HG02938 (cell line): ENCODE results near the gene HMGA1.
"Not testable (repeated sequence)": the region's sequence is repeated elsewhere in the genome, so short reads cannot be mapped to it uniquely, and the experiment has no call there.

Experiments used
- ATAC-seq: cut with Tn5 transposase; IDR thresholded peaks from one replicate; pipeline ENCODE4 v1.9.1; 2021; ENCODE audit warnings: mild to moderate bottlenecking, moderate library complexity; ENCODE audit not compliant: unreplicated experiment

The HMGA1 gene

GRCh38 chr6:34239893-34240292 is 3.2 kb downstream of the HMGA1 start:
- no peak for ATAC-seq

GRCh38 chr6:34240329-34241248 is 3.9 kb downstream of the HMGA1 start:
- no peak for ATAC-seq

GRCh38 chr6:34241351-34242215 is 4.9 kb downstream of the HMGA1 start:
- no peak for ATAC-seq

GRCh38 chr6:34242252-34243130 is 5.8 kb downstream of the HMGA1 start:
- no peak for ATAC-seq

GRCh38 chr6:34243131-34243771 is 6.6 kb downstream of the HMGA1 start:
- no peak for ATAC-seq

GRCh38 chr6:34243901-34244884 is 7.5 kb downstream of the HMGA1 start:
- ATAC-seq, result no peak

GRCh38 chr6:34245032-34245760 is 8.5 kb downstream of the HMGA1 start:
- not testable (repeated sequence) for ATAC-seq

- ATAC-seq, result not testable (repeated sequence)
Measured at GRCh38 chr6:34245761-34246140, 9.1 kb downstream of the HMGA1 start.

GRCh38 chr6:34246249-34246562 is 9.5 kb downstream of the HMGA1 start:
- no peak for ATAC-seq

- no peak for ATAC-seq
Measured at GRCh38 chr6:34246563-34247391, 10.1 kb downstream of the HMGA1 start.

GRCh38 chr6:34247481-34248197 is 11.0 kb downstream of the HMGA1 start:
- ATAC-seq, result no peak

GRCh38 chr6:34248198-34248726 is 11.6 kb downstream of the HMGA1 start:
- ATAC-seq, result peak; percentile 13

- peak; percentile 76 for ATAC-seq
Measured at GRCh38 chr6:34248727-34249468, 12.2 kb downstream of the HMGA1 start, which contains the start of gene SMIM29. Gene SMIM29 (minus strand): TSS chr6:34249006. CDS start chr6:34247791, 1,215 bp downstream.

GRCh38 chr6:34249469-34250261 is 13.0 kb downstream of the HMGA1 start:
- ATAC-seq, result peak; percentile 34

GRCh38 chr6:34252395-34252794 is 15.7 kb downstream of the HMGA1 start:
- not testable (repeated sequence) for ATAC-seq
